Prostate gland (tissue), 2 donors: ENCODE data around the gene CMTM1.

Experiments used
- CTCF ChIP-seq, 4 experiments: fragments of 200-600 bp in 2 of 4; fragments of 450-650 bp in 2 of 4; sonication (generic) in 2 of 4; IDR thresholded peaks; 1 replicate in 3 of 4; 2 replicates in 1 of 4; pipeline ENCODE4 v1.5.1; 2016 to 2019; ENCODE audit warnings: antibody characterized with exemption in 4 of 4, mild to moderate bottlenecking in 2 of 4, moderate library complexity in 2 of 4
- POLR2A ChIP-seq: fragments of 450-650 bp; IDR thresholded peaks from one replicate; pipeline ENCODE4 v1.6.1; 2016; ENCODE audit warnings: antibody characterized with exemption, mild to moderate bottlenecking
- POLR2AphosphoS5 ChIP-seq: sonication (generic); formaldehyde crosslinking; IDR thresholded peaks from one replicate; pipeline ENCODE4 v1.6.1; 2017; ENCODE audit warnings: antibody characterized with exemption

DNA sequence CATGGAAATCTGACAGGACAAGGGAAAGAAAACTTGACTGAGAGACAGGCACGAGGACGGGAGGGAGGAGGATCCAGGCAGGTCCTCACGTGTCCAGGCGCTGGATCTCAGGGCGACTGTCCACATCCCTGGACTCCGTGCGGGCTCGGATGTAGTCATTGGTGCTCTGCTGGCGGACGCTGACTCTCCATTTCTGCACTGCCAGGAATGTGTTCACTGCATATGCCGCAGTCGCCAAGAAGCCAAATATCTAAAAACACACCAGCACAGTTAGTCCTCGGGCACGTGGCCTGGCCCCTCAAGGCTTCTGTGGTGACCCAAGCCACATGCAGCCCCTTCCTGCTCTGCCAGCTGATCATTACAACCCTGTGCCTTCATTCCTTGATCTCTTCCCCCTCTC, 55.7 kb downstream of the CMTM1 start:
- TF ChIP-seq CTCF (IDR thresholded peaks at IDR 0.05) (no peak), POLR2AphosphoS5 (no peak), POLR2A (no peak)
